Germinal center (tissue), 1 donor: ENCODE data around the gene SORCS1.

Experiments used
- DNase-seq: peaks from one replicate; pipeline ENCODE4 v3.0.0; 2012; ENCODE audit warnings: mixed read lengths, low spot score

The SORCS1 gene

DNA sequence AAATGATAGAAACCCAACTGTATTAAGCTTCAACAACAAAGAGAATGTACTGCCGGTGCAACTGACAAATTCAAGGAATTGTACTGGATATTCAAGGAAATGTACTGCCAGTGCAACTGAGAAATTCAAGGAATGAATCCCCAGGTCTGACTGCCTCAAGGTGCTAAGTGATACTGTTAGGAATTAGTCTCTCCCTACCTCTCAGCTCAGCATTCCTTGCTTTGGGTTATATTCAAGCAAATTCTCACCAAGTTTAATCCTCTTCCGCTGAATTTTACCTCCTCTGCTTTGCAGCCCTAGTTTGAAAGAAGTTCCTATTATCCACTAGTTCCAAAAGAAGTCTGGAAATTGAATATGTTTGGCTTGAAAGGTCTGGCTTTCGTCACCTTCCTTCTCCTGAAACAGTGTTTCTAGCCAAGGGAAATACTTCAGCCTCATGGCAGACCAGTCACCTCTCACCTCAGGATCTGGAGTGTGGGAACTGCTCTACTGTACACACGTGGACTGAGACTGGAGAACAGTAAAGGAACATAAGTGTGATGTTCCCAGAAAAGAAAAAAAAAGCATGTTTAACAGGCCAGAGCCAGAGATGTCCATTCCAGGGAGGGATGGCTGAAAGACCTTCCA is 60.4 kb downstream of the SORCS1 start:
- no peak for DNase-seq

- DNase-seq, result no peak
Observed at GRCh38 chr10:107103174-107104025, 61.1 kb downstream of the SORCS1 start.

DNA sequence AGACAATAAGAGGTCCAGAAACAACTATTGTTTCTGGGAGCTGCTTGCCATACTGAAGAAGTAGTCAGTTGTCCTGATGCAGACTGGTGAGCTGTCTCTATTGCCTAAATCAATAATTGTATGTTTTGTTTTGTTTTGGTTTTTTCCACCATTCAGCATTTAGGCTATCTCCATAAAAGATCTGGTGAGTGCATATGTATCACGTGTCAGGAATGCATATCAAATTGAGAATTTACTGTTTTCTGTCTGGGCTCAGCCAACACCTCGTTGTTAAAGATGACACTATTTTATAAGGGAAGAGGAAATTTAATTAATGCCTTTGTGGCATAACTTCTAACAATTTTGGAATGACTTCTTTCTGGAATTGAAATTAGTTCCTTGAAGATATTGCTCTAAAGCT is 66.2 kb downstream of the SORCS1 start:
- DNase-seq, result no peak

DNA sequence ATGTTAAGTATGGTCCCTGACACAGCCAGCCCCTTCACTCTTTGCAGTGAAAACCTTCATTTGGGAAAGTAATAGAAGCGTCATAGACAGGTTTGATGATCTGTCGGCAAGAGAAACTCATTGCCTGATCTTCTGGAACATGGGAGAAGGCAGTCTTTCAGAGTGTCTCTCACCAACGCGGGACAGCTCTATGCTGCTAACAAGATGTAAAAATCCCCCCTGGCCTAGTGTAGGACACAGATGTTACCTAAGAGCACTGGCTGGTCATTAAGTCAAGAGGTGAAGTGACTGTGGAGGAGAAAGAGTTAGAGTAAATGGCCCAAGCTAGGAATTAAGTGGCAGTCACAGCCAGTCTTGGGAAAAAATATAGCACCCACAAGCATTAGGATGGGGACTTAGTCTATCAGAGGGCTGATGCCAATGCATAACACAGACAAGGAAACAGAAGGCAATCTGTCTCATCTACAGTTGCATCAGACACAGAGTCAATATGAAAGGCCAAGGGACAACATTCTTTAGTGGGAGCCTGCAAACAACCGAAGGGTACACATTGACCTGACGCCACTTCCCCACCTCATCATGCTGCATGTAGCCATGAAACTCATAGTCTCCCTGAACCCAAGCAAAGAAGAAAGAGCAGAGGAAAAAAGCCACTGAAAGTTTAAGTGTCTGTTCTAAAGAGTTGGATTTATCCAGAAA is 69.5 kb downstream of the SORCS1 start:
- no peak for DNase-seq

GRCh38 chr10:107092321-107092720 is 72.2 kb downstream of the SORCS1 start:
- no peak for DNase-seq

DNA sequence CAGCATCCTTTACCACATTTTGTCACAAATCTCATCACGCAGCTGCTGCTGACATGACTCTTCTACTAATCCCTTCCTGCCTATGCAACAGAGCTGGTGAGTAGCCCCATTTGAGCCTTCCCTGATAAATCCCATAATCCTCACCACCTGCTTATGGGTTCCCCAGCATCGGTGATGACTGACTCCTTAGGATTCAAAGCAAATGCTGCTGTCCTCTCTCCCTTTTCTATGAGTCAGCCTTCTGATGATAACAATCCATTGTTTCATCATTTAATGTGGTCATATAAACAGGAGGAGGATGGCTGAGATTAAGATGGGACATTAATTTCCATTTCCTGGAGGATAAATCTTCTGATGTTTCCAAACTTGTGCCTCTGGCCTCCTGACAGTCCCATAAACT is 73.4 kb downstream of the SORCS1 start:
- DNase-seq, result no peak

DNA sequence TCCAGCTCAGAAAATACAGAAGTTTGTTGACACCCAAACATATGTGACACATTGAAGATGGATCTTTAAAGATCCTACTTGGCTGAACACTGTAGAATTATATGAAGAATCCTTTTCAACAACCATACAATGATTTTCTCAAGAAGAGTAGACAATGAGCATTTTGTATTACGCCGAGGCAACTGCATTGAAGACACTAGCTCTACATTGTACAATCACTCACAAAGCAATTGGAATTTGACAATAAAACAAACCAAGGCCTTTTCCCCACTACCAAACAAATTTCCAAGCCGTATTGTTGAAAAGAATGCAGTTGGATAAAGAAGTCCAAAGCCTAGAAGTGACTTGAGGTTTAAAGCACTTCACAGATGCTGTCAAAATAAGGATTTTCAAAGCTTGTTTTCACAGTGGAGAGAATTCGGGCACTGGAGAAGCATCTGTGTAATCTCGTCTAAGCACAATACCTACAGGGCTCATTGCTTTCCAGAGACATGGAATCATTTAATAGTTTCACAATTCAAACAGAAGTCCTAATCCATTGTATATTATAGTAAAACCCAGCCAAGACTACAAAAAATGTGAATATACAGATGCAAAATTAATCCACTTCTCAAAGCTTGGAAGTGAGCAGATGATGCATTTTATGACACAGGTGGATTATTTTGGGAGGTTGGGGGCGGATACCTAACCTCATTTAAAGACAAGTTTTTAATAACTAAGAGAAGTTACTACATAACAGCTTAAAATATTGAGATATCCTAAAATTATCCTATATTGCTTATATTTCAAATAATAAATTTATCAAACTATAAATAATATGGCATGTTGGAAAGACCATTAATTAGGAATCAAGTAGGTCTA is 78.6 kb downstream of the SORCS1 start:
- DNase-seq, result no peak

DNA sequence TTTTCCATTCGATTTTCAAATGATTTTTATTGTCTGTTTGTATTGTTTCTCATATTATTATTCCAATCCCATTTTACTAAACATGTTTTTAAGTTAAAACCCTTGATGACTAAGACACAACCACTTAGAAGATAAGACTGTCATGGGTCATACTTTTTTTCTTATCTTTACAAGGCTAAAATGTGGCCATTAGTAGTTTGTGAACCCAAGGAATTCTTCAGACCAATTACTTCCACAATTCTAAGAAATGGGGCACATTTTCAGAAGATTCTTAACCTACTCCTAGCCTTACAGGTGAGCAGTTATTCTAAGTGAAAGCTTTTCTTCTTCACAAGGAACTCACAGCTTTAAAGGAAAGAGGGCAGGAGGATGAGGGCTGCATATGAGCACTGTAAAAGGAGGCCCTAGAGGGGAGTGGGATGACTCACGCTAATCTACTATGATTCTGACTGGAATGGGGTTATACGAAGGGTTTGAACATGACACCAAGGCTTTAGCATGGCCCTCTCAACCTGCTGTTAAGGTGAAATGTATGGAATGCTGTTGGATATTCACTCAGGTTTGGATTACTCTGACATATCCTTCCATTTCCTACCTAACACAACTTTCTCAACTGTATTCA is 81.0 kb downstream of the SORCS1 start:
- DNase-seq, result no peak

GRCh38 chr10:107081644-107082043 is 82.9 kb downstream of the SORCS1 start:
- DNase-seq, result no peak

DNA sequence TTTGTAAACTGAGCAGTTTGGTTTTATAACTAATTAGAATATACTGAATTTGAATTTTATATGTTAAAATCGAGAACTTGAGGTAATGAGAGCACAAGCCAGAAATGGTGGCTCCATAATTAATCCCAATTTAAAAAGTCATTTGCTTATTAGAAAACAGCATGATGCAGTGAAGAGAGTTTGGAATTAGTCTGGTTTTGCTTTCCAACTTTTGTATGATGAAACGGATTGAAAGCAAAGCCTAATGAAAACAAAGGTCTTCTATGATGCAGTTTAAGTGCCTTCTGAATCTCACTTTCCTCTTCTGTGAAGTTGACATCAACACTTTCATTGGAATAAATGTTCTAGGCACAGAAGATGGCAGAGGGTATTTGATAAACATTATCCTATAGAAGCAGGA is 89.4 kb downstream of the SORCS1 start:
- no peak for DNase-seq

GRCh38 chr10:107072786-107073185 is 91.7 kb downstream of the SORCS1 start:
- no peak for DNase-seq

DNA sequence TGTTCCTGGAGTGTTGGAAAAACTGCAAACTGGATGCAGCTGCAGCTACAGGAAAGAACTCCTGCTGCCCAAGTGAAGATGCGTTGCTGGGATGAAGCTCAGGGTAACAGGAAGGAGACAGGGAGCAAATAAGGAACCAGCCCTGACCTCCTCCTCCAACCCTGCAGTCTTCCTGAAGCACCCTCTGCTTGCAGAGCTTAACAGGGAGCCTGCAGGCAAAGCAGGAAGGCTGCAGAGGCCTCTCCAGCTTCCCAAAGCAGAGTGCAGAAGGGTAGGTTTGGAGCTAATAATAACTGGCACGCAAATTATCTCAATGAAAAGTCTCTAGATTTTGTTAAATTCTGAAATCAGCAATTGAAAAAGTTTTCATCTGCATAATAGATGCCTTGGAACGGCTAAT is 92.5 kb downstream of the SORCS1 start:
- no peak for DNase-seq

DNA sequence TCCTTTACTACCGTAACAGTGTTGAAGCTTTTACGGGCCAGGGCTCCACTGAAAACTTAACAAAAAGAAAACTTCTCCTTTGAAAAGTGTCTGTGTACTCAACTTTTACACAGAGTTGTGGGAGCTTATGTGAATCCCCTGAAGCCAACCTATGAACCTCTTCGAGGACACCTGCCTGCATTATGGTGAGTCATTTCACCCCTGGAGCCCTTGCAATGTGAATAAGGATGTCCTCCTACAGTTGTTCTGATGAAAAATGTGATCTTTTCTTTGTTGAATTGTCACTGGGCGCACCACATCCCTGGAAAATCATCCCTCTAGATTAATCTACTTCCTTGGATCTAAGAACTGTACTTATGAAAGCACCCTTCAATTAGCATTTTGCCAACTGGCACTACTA is 93.2 kb downstream of the SORCS1 start:
- DNase-seq, result no peak

GRCh38 chr10:107067843-107068242 is 96.7 kb downstream of the SORCS1 start:
- DNase-seq, result no peak

DNA sequence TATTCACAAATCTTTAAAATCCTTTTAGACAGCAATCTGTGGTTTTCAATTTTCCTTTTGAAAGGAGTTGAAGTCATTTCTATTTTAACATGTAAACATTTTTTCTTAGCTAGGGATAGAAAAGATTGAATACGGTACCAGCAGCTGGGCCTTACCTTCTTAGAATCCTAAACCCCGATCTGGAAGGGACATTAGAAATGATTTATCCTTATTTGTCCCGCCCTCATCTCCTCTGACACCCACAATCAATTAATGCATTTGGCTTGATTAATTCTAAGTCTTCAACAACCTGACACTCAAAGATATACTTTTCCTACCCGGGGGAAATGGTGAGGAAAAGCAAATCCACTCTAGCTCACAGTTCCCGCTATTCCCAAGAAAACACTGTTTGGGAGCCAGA is 100.4 kb downstream of the SORCS1 start:
- no peak for DNase-seq

DNA sequence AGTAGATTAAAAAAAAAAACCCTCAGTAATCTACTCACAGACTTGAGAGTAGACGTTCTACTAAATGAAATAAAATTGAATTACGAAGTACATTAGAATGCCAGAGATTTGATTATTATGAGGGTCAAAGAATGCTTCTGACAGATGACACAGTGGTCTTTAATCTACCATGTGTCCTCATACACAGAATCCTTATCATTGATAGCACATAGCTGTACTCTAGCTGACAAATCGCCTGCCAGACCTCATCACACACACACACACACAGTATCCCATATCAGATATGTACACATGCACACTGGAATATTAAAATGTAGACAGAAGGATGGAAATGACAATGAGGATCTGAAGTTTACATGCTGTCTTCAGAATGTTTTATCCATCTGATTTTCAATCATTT is 104.6 kb downstream of the SORCS1 start:
- no peak for DNase-seq

- no peak for DNase-seq
Observed at GRCh38 chr10:107059068-107059804, 105.3 kb downstream of the SORCS1 start.

- no peak for DNase-seq
Observed at GRCh38 chr10:107058331-107058730, 106.2 kb downstream of the SORCS1 start.

- DNase-seq, result no peak
Observed at GRCh38 chr10:107056182-107056581, 108.3 kb downstream of the SORCS1 start.

DNA sequence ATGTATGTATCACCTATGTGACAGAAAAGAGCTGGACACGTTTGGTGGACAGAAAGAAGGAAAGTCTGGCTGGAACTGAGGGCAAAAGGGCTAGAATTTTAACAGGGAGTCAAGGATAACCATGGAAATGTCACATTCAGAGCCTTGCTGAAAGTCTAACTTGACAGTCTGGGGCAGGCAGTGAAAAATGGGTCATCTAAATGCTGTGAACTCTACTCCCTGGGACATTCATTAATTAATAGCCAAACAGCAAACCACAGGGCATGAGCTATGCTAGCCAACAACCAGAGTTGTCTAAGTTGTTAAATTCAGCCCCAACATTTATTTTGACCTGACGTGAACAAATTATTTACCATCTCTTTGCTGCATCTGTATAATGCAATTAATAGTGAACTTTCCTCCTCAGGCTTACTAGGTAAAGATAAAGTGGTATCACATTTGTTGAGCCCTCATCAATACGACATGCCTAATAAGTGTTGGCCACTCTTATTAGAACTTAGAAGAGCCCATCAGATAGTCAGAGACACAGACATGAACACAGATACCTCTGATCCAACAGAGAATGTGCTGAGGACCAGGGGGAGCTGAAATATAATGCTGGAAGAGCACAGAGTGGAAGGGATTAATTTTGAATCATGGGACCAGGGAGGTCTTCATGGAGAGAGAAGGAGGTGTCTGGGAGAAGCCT is 109.9 kb downstream of the SORCS1 start:
- DNase-seq, result no peak
